Subcutaneous adipose tissue (tissue), 4 donors: ENCODE results near the gene KRT35. TPM values are rescaled to one million over a fixed set of nuclear protein-coding genes. Genes with fewer than 3 reads are reported as not detected.

Source experiments
- small RNA-seq: library from RNA; depleted of rRNA; stranded (forward); fragments of <200 nt; gene quantifications from one replicate; pipeline ENCODE3, GENCODE V24; 2016
- total RNA-seq, 4 donors: library from RNA; depleted of rRNA; stranded (reverse); fragments of >200 nt; gene quantifications; one replicate each; pipeline ENCODE4 v1.1.0, GENCODE V29; 2016
- TF ChIP-seq, protein P1 (sequence below): fragments of 450-650 bp; IDR thresholded peaks from one replicate; pipeline ENCODE4 v1.5.1; 2016; ENCODE audit warnings: low read depth, mild to moderate bottlenecking, control low read depth, antibody characterized with exemption, moderate library complexity

The KRT35 gene
- total RNA-seq, 4 donors from 2014 or later, result not detected

DNA sequence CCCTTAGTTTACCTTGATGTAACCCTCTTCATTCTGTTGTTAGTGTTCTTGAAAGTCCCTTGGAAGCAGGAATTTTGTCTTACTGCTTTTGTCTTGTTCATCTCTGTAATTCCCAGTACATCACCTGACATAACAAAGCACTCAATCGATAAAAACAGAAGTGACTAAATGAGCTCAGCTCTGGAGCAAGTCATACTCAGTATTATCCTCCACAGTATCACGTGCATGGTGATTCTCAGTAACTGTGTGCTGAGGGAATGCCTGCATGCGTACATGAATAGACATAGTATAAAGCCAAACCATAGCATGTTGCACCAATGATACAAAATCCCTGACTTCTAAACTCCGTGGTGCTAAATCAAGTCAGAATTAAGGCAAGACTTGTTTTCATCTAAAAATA, 47.4 kb downstream of the KRT35 start:
- TF ChIP-seq, protein P1, sequence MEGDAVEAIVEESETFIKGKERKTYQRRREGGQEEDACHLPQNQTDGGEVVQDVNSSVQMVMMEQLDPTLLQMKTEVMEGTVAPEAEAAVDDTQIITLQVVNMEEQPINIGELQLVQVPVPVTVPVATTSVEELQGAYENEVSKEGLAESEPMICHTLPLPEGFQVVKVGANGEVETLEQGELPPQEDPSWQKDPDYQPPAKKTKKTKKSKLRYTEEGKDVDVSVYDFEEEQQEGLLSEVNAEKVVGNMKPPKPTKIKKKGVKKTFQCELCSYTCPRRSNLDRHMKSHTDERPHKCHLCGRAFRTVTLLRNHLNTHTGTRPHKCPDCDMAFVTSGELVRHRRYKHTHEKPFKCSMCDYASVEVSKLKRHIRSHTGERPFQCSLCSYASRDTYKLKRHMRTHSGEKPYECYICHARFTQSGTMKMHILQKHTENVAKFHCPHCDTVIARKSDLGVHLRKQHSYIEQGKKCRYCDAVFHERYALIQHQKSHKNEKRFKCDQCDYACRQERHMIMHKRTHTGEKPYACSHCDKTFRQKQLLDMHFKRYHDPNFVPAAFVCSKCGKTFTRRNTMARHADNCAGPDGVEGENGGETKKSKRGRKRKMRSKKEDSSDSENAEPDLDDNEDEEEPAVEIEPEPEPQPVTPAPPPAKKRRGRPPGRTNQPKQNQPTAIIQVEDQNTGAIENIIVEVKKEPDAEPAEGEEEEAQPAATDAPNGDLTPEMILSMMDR, result no peak

DNA sequence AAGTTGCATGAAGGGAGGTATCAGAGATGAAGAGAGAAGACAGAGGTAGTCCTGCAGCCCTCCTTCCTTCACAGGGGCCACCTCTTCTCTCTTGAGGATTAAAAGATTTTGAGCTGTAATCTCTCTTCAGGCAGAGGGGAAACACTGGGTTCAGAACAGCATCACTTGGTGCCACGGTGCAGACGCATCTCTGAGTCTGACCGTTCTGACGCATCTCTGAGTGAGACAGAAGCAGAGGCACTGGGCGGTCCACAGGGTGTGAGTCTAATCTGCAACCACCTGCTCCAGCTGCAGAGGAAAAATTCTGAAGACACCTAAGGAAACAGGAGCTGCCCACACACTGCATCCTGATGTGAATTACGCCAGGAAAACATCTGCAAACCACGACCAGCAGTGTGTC, 51.3 kb downstream of the KRT35 start:
- TF ChIP-seq, protein P1, result no peak

DNA sequence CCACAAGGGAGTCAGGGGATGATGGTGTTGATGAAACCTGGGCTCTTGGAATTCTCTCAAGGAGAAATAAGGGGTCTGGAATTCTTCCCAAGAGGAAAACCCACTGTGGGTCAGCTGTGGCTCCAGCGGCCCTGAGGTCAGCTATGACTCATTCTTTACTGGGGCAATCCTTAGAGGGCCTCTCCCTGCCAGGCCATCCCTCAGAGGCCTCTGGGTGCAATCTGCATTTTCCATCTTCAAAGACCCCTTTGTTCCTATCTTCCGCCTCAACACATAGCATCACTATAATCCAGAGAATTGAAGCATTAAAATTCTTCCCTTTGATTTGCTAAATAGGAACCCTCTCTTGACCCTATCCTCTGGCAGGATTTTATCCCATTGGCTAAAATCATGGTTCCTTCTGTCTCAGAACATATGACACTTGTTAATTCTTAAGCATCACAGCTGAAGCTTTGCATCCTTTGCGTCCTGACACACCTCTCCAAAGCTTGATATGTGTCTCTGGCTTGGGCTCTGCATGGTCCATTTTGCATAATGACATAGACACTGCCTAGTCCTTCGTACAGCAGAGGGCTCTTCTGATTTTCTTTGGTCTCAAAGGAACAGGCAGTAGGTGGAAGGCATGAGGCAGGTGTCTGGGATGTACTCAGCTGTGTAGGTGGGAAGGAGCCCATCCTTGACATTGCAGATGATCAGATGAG, 52.2 kb downstream of the KRT35 start:
- TF ChIP-seq, protein P1, result no peak

Small RNA genes lying within 50 kb of the gene (small RNA-seq; reads per million reads assigned to genes)
- not detected for gene RNU2-32P

Other genes with a start within 250 kb of the KRT35 start
- not detected for gene KRTAP9-3, start 248.7 kb downstream of the KRT35 start, total RNA-seq
- not detected for gene KRTAP9-8, start 243.2 kb downstream of the KRT35 start, total RNA-seq
- not detected for gene KRTAP9-4, start 231.5 kb downstream of the KRT35 start, total RNA-seq
- gene KRTAP9-9, start 225.8 kb downstream of the KRT35 start, total RNA-seq, result not detected
- not detected for gene KRTAP9-6, start 215.8 kb downstream of the KRT35 start, total RNA-seq
- not detected for gene KRTAP9-7, start 205.5 kb downstream of the KRT35 start, total RNA-seq
- not detected for gene KRTAP29-1, start 178.3 kb downstream of the KRT35 start, total RNA-seq
- not detected for gene KRTAP16-1, start 171.8 kb downstream of the KRT35 start, total RNA-seq
- not detected for gene KRTAP17-1, start 165.4 kb downstream of the KRT35 start, total RNA-seq
- gene KRT33A, start 130.3 kb downstream of the KRT35 start, total RNA-seq, result not detected
- gene KRT33B, start 111.3 kb downstream of the KRT35 start, total RNA-seq, result not detected
- gene KRT34, start 98.8 kb downstream of the KRT35 start, total RNA-seq, result not detected
- not detected for gene KRT31, start 83.5 kb downstream of the KRT35 start, total RNA-seq
- not detected for gene KRT37, start 56.6 kb downstream of the KRT35 start, total RNA-seq
- not detected for gene KRT38, start 40.2 kb downstream of the KRT35 start, total RNA-seq
- not detected for gene KRT32, start 13.8 kb downstream of the KRT35 start, total RNA-seq
- not detected for gene KRT36, start 8.8 kb upstream of the KRT35 start, total RNA-seq
- not detected for gene KRT13, start 24.5 kb upstream of the KRT35 start, total RNA-seq
- not detected for gene KRT15, start 37.7 kb upstream of the KRT35 start, total RNA-seq
- 1 to 10 TPM in 3 of 4 donors, not detected in 1; 1.7 to 9.6 (median 2.2) TPM for gene KRT19, start 47.2 kb upstream of the KRT35 start, total RNA-seq
- gene KRT9, start 90.9 kb upstream of the KRT35 start, total RNA-seq, result not detected
- 1 to 10 TPM in 2 of 4 donors, not detected in 2; 2.0 to 2.1 TPM for gene KRT14, start 105.7 kb upstream of the KRT35 start, total RNA-seq
- gene KRT16, start 131.6 kb upstream of the KRT35 start, total RNA-seq, result 10 to 100 TPM in 2 of 4 donors, 1 to 10 TPM in 1, not detected in 1; 7.5 to 42.0 (median 30.4) TPM
- not detected for gene KRT17, start 143.4 kb upstream of the KRT35 start, total RNA-seq
- gene EIF1, start 207.7 kb upstream of the KRT35 start, total RNA-seq, result 1,000 to 10,000 TPM in 1 of 4 donors, 100 to 1,000 TPM in 3; 563 to 1,496 (median 636) TPM
- gene GAST, start 231.2 kb upstream of the KRT35 start, total RNA-seq, result not detected